Measurements from ENCODE around the gene CPO. TPM values are rescaled to one million over a fixed set of nuclear protein-coding genes. Genes with fewer than 3 reads are reported as not detected.

The CPO gene
- not detected for total RNA-seq

DNA sequence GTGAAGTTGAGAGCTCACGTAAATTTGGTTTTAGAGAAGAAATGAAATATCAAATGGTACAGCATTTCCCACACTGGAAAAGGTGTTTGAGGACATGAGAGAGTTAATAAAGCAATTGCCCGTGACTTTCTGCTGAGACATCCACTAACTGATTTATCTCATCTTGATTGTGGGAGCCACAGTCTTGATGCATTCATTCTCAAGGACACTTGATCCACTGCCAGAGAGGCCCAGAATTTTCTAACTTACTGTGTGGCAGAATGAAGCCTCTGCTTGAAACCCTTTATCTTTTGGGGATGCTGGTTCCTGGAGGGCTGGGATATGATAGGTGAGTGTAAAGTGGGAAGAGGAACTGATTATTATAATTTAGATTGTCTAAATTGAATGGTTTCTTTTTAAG is at the start of gene CPO:
Gene CPO (plus strand): TSS at position 179 of the 400 bp plus-strand sequence. CDS start 82 bp downstream, at position 261.

Other genes starting within 250 kb of the CPO start
- not detected for gene DYTN, start 221.1 kb upstream of the CPO start, total RNA-seq
- 7.0 TPM for gene MDH1B, start 174.2 kb upstream of the CPO start, total RNA-seq
- 41.5 TPM for gene FASTKD2, start 173.9 kb upstream of the CPO start, total RNA-seq
- 28.4 TPM for gene KLF7, start 226.4 kb downstream of the CPO start, total RNA-seq

Measured in metanephros (tissue), 1 donor.